ENCODE results near the gene PLAC9. TPM values are rescaled to one million over a fixed set of nuclear protein-coding genes. Genes with fewer than 3 reads are reported as not detected.
"Not testable (repeated sequence)": the region's sequence is repeated elsewhere in the genome, so short reads cannot be mapped to it uniquely, and the experiment has no call there.

The PLAC9 gene
- total and polyA plus RNA-seq, 2 donors from 2014 or later = 31.4 to 49.9 TPM

DNA sequence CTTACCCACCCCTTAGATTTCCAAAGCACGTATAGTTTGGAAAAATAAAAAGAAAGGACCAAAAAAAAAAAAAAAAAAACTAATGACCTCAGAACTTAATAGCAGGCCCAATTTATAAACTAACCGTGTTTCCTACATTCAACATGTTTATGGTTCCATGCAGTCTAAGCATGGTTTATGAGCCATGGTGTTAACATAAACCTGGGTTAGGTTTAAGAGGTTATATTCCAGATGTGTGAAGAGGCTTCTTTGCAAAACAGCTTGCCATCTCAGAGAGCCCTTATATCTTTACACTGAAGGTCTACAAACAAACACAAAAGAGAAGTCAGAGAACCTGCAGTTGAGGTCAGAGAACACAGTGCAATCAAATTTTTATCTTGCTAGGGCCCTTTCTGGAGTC is 38.3 kb upstream of the PLAC9 start:
- no peak for FAIRE-seq
- Histone ChIP-seq H3K9me3 (ENCODE audit: control insufficient read depth in 2 of 3, insufficient read depth in 1 of 3, low read length in 3 of 3) (no peaks in the 10 kb centered on the region), H3K4me1 (ENCODE audit: control insufficient read depth in 2 of 3, insufficient read depth in 2 of 3, low read depth in 1 of 3, low read length in 3 of 3) (no peaks in the 10 kb centered on the region), H3K4me3 (ENCODE audit: low read length in 3 of 3) (no peak overlapping the region), H3K36me3 (ENCODE audit: control insufficient read depth in 2 of 3, insufficient read depth in 3 of 3, low read length in 3 of 3) (peaks cover 0 to 4% (median 0%) of the 10 kb centered on the region in 3 donors), H3K9ac (ENCODE audit: low read length in 3 of 3) (no peak overlapping the region), H3K27ac (ENCODE audit: low read depth in 2 of 2, low read length in 2 of 2) (no peak overlapping the region), H3K27me3 (ENCODE audit: control insufficient read depth, insufficient read depth, low read length) (no peaks in the 10 kb centered on the region)
- DNase-seq = peak in 2 of 5 donors; percentile 35 to 60
- intact Hi-C loops (cut with DNase I) = no loop called here
- TF ChIP-seq, protein P1, sequence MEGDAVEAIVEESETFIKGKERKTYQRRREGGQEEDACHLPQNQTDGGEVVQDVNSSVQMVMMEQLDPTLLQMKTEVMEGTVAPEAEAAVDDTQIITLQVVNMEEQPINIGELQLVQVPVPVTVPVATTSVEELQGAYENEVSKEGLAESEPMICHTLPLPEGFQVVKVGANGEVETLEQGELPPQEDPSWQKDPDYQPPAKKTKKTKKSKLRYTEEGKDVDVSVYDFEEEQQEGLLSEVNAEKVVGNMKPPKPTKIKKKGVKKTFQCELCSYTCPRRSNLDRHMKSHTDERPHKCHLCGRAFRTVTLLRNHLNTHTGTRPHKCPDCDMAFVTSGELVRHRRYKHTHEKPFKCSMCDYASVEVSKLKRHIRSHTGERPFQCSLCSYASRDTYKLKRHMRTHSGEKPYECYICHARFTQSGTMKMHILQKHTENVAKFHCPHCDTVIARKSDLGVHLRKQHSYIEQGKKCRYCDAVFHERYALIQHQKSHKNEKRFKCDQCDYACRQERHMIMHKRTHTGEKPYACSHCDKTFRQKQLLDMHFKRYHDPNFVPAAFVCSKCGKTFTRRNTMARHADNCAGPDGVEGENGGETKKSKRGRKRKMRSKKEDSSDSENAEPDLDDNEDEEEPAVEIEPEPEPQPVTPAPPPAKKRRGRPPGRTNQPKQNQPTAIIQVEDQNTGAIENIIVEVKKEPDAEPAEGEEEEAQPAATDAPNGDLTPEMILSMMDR (IDR thresholded peaks at IDR 0.05; ENCODE audit: borderline replicate concordance, extremely low read depth, insufficient read depth) = no peak

DNA sequence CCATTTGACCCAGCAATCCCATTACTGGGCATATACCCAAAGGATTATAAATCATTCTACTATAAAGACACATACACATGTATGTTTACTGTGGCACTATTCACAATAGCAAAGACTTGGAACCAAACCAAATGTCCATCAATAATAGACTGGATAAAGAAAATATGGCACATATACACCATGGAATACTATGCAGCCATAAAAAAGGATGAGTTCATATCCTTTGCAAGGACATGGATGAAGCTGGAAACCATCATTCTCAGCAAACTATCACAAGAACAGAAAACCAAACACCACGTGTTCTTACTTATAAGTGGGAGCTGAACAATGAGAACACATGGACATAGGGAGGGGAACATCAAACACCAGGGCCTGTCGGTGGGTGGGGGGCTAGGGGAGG is 34.3 kb upstream of the PLAC9 start:
- H3K27me3 ChIP-seq (ENCODE audit: control insufficient read depth, insufficient read depth, low read length); H3K4me3 ChIP-seq (ENCODE audit: low read length in 3 of 3); intact Hi-C loops (cut with DNase I); H3K27ac ChIP-seq (ENCODE audit: low read depth in 2 of 2, low read length in 2 of 2); FAIRE-seq; H3K4me1 ChIP-seq (ENCODE audit: control insufficient read depth in 2 of 3, insufficient read depth in 2 of 3, low read depth in 1 of 3, low read length in 3 of 3); DNase-seq; H3K36me3 ChIP-seq (ENCODE audit: control insufficient read depth in 2 of 3, insufficient read depth in 3 of 3, low read length in 3 of 3); H3K9me3 ChIP-seq (ENCODE audit: control insufficient read depth in 2 of 3, insufficient read depth in 1 of 3, low read length in 3 of 3); H3K9ac ChIP-seq (ENCODE audit: low read length in 3 of 3): not testable (repeated sequence)

DNA sequence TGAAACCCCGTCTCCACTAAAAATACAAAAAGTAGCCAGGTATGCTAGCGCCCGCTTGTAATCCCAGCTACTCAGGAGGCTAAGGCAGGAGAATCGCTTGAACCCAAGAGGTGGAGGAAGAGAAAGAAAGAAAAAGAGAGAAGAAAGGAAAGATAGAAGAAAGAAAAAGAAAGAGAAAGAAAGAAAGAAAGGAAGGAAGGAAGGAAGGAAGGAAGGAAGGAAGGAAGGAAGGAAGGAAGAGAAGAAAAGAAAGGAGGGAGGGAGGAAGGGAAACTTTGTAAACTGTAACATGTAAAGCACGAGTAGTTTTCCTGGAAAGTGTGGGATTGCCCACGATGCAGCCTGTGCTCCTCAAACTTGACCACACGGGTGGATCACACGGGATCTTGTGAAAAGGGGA is 33.2 kb upstream of the PLAC9 start:
- DNase-seq; H3K36me3 ChIP-seq (ENCODE audit: control insufficient read depth in 2 of 3, insufficient read depth in 3 of 3, low read length in 3 of 3); FAIRE-seq; H3K4me3 ChIP-seq (ENCODE audit: low read length in 3 of 3); H3K4me1 ChIP-seq (ENCODE audit: control insufficient read depth in 2 of 3, insufficient read depth in 2 of 3, low read depth in 1 of 3, low read length in 3 of 3); H3K27me3 ChIP-seq (ENCODE audit: control insufficient read depth, insufficient read depth, low read length); H3K9me3 ChIP-seq (ENCODE audit: control insufficient read depth in 2 of 3, insufficient read depth in 1 of 3, low read length in 3 of 3); H3K27ac ChIP-seq (ENCODE audit: low read depth in 2 of 2, low read length in 2 of 2); intact Hi-C loops (cut with DNase I); H3K9ac ChIP-seq (ENCODE audit: low read length in 3 of 3): not testable (repeated sequence)

DNA sequence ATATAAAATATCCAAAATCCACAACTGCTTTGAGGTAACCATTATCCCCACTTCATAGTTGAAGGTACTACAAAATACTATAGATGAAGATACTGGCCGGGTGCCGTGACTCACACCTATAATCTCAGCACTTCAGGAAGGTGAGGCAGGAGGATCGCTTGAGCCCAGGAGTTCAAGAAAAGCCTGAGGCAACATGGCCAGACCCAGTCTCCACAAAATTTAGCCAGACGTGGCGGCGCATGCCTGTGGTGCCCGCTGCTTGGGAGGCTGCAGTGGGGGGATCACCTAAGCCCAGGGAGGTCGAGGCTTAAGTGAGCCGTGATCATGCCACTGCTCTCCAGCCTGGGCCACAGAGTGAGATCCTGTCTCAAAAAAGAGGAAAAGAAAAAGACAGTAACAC is 32.4 kb upstream of the PLAC9 start:
- no peak overlapping the region for H3K9ac ChIP-seq (ENCODE audit: low read length in 3 of 3)
- H3K36me3 ChIP-seq (ENCODE audit: control insufficient read depth in 2 of 3, insufficient read depth in 3 of 3, low read length in 3 of 3) = no peaks in the 10 kb centered on the region
- DNase-seq (no peak), FAIRE-seq (no peak)
- intact Hi-C loops (cut with DNase I) = no loop called here
- TF ChIP-seq, protein P1 (IDR thresholded peaks at IDR 0.05; ENCODE audit: borderline replicate concordance, extremely low read depth, insufficient read depth) = no peak
- H3K27ac ChIP-seq (ENCODE audit: low read depth in 2 of 2, low read length in 2 of 2) = no peak overlapping the region
- no peaks in the 10 kb centered on the region for H3K9me3 ChIP-seq (ENCODE audit: control insufficient read depth in 2 of 3, insufficient read depth in 1 of 3, low read length in 3 of 3)
- no peaks in the 10 kb centered on the region for H3K4me1 ChIP-seq (ENCODE audit: control insufficient read depth in 2 of 3, insufficient read depth in 2 of 3, low read depth in 1 of 3, low read length in 3 of 3)
- H3K4me3 ChIP-seq (ENCODE audit: low read length in 3 of 3) = no peak overlapping the region
- no peaks in the 10 kb centered on the region for H3K27me3 ChIP-seq (ENCODE audit: control insufficient read depth, insufficient read depth, low read length)
